Activated CD4-positive, alpha-beta memory T cell treated with anti-CD3 and anti-CD28 coated beads for 36 hours (primary cell): ENCODE data around the gene CA10. TPM values are rescaled to one million over a fixed set of nuclear protein-coding genes. Genes with fewer than 3 reads are reported as not detected.

Experiments used
- CTCF ChIA-PET: fragments of 350-600 bp; sonication (Branson Sonifier 250); formaldehyde crosslinking; loops from one replicate; lab custom pipeline; 2021; ENCODE audit warnings: antibody characterized with exemption, inconsistent platforms; lab: Charles Lee
- POLR2A ChIA-PET: fragments of 350-600 bp; sonication (Branson Sonifier 250); formaldehyde crosslinking; loops from one replicate; lab custom pipeline; 2021; ENCODE audit warnings: antibody characterized with exemption; lab: Charles Lee
- DNase-seq: peaks from one replicate; pipeline ENCODE4 v3.0.0-alpha.2; 2020
- H3K27ac Mint-ChIP-seq: one replicate; pipeline ENCODE4 v1.8.0; 2021; ENCODE audit warnings: mixed read lengths
- H3K27me3 Mint-ChIP-seq: one replicate; pipeline ENCODE4 v1.8.0; 2021; ENCODE audit warnings: mixed read lengths
- H3K36me3 Mint-ChIP-seq: one replicate; pipeline ENCODE4 v1.8.0; 2021; ENCODE audit warnings: mixed read lengths
- H3K4me1 Mint-ChIP-seq: one replicate; pipeline ENCODE4 v1.8.0; 2021; ENCODE audit warnings: low read depth, mixed read lengths
- H3K4me3 Mint-ChIP-seq: one replicate; pipeline ENCODE4 v1.8.0; 2021; ENCODE audit warnings: mild to moderate bottlenecking, mixed read lengths
- H3K9me3 Mint-ChIP-seq: one replicate; pipeline ENCODE4 v1.8.0; 2021; ENCODE audit warnings: mixed read lengths
- intact Hi-C: fragments of 100-400 bp; cut with micrococcal nuclease; formaldehyde crosslinking; loops from one replicate; pipeline ENCODE4 v1.15.1; 2023
- total RNA-seq, 2 experiments: library from RNA; stranded (reverse); gene quantifications; one replicate each; pipeline ENCODE4 v1.2.3, GENCODE V29; 2021

The CA10 gene
- total RNA-seq, 2 experiments from 2014 or later: not detected

DNA sequence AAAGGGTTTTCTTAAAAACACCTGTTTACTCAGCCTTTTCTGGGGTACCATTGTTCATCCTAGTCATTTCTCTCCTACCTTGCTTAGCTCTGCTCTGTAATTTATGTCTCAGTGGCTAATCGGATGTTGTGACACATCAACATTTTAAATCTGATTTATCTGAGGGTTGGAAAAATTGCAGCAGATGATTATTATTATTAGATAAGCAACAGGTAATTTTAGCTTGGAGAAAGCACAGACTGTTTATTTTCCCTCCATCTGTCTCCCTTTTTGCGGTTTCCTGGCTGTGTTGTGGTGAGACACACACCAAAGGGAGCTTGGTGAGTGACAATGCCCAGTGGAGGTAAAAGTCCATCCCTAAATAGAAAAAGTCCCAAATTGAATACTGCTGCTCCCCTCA is 508.3 kb downstream of the CA10 start:
- POLR2A ChIA-PET: no interaction called here
- H3K4me3 Mint-ChIP-seq: no peak overlapping the region
- no peak overlapping the region for H3K27ac Mint-ChIP-seq
- H3K36me3 Mint-ChIP-seq: no peaks in the 10 kb centered on the region
- H3K4me1 Mint-ChIP-seq: no peaks in the 10 kb centered on the region
- H3K9me3 Mint-ChIP-seq: no peaks in the 10 kb centered on the region
- DNase-seq: no peak
- CTCF ChIA-PET: interaction anchor here (0.6 to 1.2 kb wide), 2 partner anchors 54 to 189 kb away, joined by 3 read pairs; no protein-coding TSS in a partner anchor
- intact Hi-C loops: no loop called here
- peaks cover 25% of the 10 kb centered on the region for H3K27me3 Mint-ChIP-seq

- Mint-ChIP-seq H3K4me3 (no peak overlapping the region), H3K27ac (no peak overlapping the region), H3K27me3 (peaks cover 31% of the 10 kb centered on the region), H3K4me1 (no peaks in the 10 kb centered on the region), H3K36me3 (no peaks in the 10 kb centered on the region), H3K9me3 (no peaks in the 10 kb centered on the region)
- CTCF ChIA-PET: no interaction called here
- POLR2A ChIA-PET: no interaction called here
- intact Hi-C loops: no loop called here
- DNase-seq: no peak
Measured at GRCh38 chr17:51647826-51648225, 510.7 kb downstream of the CA10 start.

GRCh38 chr17:51647067-51647466 is 511.4 kb downstream of the CA10 start:
- ChIA-PET CTCF (no interaction called here), POLR2A (no interaction called here)
- H3K27ac Mint-ChIP-seq: no peak overlapping the region
- no peaks in the 10 kb centered on the region for H3K36me3 Mint-ChIP-seq
- peaks cover 28% of the 10 kb centered on the region for H3K27me3 Mint-ChIP-seq
- H3K9me3 Mint-ChIP-seq: no peaks in the 10 kb centered on the region
- intact Hi-C loops: no loop called here
- DNase-seq: no peak
- H3K4me3 Mint-ChIP-seq: no peak overlapping the region
- no peaks in the 10 kb centered on the region for H3K4me1 Mint-ChIP-seq

DNA sequence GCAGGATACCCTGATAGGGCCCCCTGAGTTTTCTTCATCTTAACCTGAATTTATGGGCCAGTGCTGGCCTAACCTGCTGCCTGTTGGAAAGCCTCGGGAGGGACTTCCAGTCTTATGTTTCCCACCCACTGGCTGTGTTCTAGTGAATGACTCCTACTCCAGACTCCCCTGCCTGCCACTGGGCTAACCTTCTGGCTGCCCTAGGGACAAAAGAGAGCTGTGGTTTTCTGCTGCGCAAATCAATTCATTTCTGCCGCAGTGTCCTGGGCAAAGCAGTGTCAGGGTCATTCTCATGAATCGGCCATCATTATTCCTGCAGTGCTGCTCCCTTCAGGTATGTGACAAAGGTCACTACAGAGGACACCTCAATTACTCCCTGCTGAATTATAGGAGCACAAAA is 512.0 kb downstream of the CA10 start:
- Mint-ChIP-seq H3K9me3 (no peaks in the 10 kb centered on the region), H3K27ac (no peak overlapping the region), H3K4me1 (no peaks in the 10 kb centered on the region), H3K36me3 (no peaks in the 10 kb centered on the region), H3K27me3 (peaks cover 28% of the 10 kb centered on the region), H3K4me3 (no peak overlapping the region)
- ChIA-PET CTCF (no interaction called here), POLR2A (no interaction called here)
- intact Hi-C loops: no loop called here
- no peak for DNase-seq

DNA sequence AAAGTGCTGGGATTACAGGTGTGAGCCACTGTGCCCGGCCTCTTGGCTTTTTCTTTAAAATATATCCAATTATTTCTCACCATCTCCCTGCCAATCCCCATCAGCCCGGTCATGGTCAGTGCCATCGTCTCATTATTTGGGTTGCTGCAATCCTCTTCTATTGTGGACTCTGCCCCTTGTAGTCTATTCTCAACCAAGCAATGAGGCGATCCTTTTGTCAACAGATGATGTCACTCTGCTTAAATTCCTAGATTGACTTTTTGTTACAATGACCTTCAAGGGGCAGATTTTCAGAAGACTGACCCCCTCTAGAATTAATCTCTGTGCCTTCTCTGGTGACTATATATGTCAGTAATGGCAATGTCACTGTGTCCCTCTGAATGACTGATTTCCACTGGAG is 513.5 kb downstream of the CA10 start:
- Mint-ChIP-seq H3K9me3 (no peaks in the 10 kb centered on the region), H3K4me1 (no peaks in the 10 kb centered on the region), H3K36me3 (no peaks in the 10 kb centered on the region), H3K27ac (no peak overlapping the region), H3K27me3 (peaks cover 24% of the 10 kb centered on the region), H3K4me3 (no peak overlapping the region)
- CTCF ChIA-PET: no interaction called here
- POLR2A ChIA-PET: no interaction called here
- DNase-seq: no peak
- intact Hi-C loops: no loop called here

DNA sequence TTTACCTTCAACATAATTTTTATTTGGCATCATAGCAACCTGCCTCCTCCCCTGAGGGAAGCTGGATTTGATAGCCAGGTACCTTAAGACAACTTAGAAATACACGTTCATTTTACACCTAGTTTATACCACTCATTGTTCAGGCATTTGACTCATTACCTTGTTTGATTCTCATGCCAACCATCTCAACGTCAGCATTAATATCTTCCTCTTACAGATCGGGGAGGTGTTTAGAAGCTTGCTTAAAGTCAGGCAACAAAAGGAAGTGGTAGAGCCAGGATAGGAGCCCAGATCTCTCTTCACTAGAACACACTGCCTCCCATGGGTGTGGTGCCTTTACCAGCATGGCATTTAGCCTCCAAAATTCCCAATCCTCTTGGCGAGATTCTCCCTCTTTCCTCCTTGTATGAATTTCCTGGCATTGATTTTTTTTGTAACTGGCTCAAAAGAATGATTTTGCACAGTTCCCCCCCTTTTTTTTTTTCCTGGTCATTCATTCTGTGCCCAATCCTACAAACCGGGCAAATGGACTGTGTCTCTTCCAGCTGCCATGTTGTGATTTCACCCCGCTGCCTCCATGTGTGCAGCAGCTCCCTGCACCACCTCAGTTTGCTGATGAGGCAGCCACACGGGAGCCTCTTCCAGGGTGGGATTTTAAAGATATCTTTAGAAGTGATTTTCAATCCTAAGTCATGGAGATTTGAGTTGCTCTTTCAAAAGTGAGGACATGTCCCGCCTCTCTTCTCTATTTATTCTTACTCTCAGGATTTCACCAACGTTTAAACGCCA is 514.6 kb downstream of the CA10 start:
- no peaks in the 10 kb centered on the region for H3K9me3 Mint-ChIP-seq
- peaks cover 21% of the 10 kb centered on the region for H3K27me3 Mint-ChIP-seq
- no peak for DNase-seq
- H3K36me3 Mint-ChIP-seq: no peaks in the 10 kb centered on the region
- ChIA-PET CTCF (no interaction called here), POLR2A (no interaction called here)
- intact Hi-C loops: no loop called here
- H3K27ac Mint-ChIP-seq: no peak overlapping the region
- no peaks in the 10 kb centered on the region for H3K4me1 Mint-ChIP-seq
- no peak overlapping the region for H3K4me3 Mint-ChIP-seq

GRCh38 chr17:51642029-51642428 is 516.5 kb downstream of the CA10 start:
- CTCF ChIA-PET: no interaction called here

GRCh38 chr17:51640108-51640622 is 518.3 kb downstream of the CA10 start:
- Mint-ChIP-seq H3K27me3 (peaks cover 12% of the 10 kb centered on the region), H3K4me1 (no peaks in the 10 kb centered on the region), H3K36me3 (no peaks in the 10 kb centered on the region), H3K27ac (no peak overlapping the region), H3K4me3 (no peak overlapping the region), H3K9me3 (no peaks in the 10 kb centered on the region)
- intact Hi-C loops: no loop called here
- CTCF ChIA-PET: interaction anchor here (0.6 to 2.9 kb wide), 7 partner anchors 11 to 343 kb away, joined by 3 to 19 read pairs (median 3); no protein-coding TSS in a partner anchor
- POLR2A ChIA-PET: no interaction called here
- peak; percentile 19 for DNase-seq

More at GRCh38 chr17:51642029-51642428, 516.5 kb downstream of the CA10 start:
- H3K27me3 Mint-ChIP-seq: peaks cover 14% of the 10 kb centered on the region
- no peak overlapping the region for H3K4me3 Mint-ChIP-seq
- no peaks in the 10 kb centered on the region for H3K36me3 Mint-ChIP-seq
- POLR2A ChIA-PET: interaction anchor here (0.7 kb wide), 1 partner anchor 20 kb away, joined by 7 read pairs; no protein-coding TSS in a partner anchor
- DNase-seq: no peak
- H3K4me1 Mint-ChIP-seq: no peaks in the 10 kb centered on the region
- H3K9me3 Mint-ChIP-seq: no peaks in the 10 kb centered on the region
- H3K27ac Mint-ChIP-seq: no peak overlapping the region
- intact Hi-C loops: no loop called here

DNA sequence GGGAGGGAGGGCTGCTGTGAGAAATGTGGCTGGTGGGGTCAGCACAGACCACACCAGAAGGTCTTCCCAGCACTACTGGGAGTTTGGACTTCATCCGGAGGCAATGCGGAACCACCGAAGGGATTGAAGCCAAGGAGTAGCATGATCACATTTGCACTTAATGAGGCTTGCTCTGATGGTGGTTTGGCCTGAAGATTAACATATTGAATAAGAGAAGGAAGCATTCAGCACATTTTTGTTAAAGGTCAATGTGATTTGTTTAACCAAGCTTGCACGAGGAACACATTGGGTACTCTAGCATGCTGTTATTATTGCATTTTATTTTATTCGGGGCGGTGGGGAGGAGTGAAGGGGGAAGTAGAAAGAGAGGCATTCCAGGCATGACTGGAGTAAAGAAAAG is 519.5 kb downstream of the CA10 start:
- peaks cover 6% of the 10 kb centered on the region for H3K27me3 Mint-ChIP-seq
- H3K4me1 Mint-ChIP-seq: no peaks in the 10 kb centered on the region
- POLR2A ChIA-PET: no interaction called here
- H3K27ac Mint-ChIP-seq: no peak overlapping the region
- H3K4me3 Mint-ChIP-seq: no peak overlapping the region
- no peaks in the 10 kb centered on the region for H3K9me3 Mint-ChIP-seq
- no peaks in the 10 kb centered on the region for H3K36me3 Mint-ChIP-seq
- CTCF ChIA-PET: interaction anchor here (1.1 to 2.9 kb wide), 3 partner anchors 13 to 267 kb away, joined by 3 to 19 read pairs (median 3); no protein-coding TSS in a partner anchor
- DNase-seq: no peak
- intact Hi-C loops: no loop called here

DNA sequence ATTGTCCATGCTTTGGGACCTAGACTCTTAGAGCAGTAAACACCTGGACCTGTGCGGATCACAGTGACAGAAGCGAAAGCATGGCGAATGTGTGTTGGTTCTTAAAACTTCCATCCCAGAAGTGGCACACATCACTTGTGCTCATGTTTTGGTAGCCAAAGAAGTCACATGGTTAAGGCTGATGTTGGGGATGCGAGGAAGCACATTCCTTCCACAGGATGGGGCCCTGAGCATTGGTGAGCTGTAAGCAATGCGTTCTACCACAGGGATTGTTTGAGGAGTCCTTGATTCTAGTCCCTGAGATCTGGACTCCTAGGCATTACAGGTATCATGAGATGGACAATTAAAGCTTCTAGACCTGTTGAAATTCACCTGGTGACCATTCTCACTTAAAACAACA is 522.2 kb downstream of the CA10 start:
- Mint-ChIP-seq H3K4me1 (no peaks in the 10 kb centered on the region), H3K9me3 (no peaks in the 10 kb centered on the region), H3K27me3 (peaks cover 1% of the 10 kb centered on the region), H3K4me3 (no peak overlapping the region), H3K27ac (no peak overlapping the region), H3K36me3 (no peaks in the 10 kb centered on the region)
- ChIA-PET CTCF (interaction anchor here (0.6 kb wide), 1 partner anchor 265 kb away, joined by 3 read pairs; no protein-coding TSS in a partner anchor), POLR2A (no interaction called here)
- DNase-seq: no peak
- intact Hi-C loops: no loop called here

DNA sequence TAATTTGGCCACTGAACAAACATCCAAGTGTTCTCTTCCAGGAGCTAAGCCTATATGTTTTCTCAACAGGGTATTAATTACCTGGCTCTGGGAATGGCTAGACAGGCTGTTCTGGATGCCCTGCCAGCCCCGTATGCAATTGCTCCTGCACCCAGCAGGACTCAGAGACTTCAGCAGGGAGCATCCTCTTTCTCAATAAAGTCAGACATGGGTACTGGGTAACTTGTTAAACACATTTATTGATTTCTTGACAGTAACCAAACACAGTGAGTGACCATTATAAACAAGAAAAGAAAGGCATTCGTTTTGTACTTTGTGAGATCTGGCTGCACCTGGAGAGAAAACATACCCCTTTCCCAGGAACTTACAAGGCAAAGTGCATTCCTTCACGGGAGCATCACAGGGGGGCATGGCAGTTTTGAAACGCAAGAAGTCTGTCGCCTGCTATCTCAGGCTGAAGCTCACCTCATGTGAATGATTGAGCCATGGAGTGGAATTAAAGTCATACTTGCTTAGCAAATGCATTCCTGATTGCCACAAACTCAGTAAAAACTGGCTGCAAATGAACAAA is 528.3 kb downstream of the CA10 start:
- CTCF ChIA-PET: interaction anchor here (1.0 kb wide), 1 partner anchor 11 kb away, joined by 3 read pairs; no protein-coding TSS in a partner anchor
- Mint-ChIP-seq H3K4me1 (no peaks in the 10 kb centered on the region), H3K9me3 (no peaks in the 10 kb centered on the region), H3K27me3 (peaks cover 2% of the 10 kb centered on the region), H3K36me3 (no peaks in the 10 kb centered on the region), H3K4me3 (no peak overlapping the region), H3K27ac (no peak overlapping the region)
- POLR2A ChIA-PET: no interaction called here
- intact Hi-C loops: no loop called here
- no peak for DNase-seq

- ChIA-PET POLR2A (no interaction called here), CTCF (no interaction called here)
- Mint-ChIP-seq H3K4me3 (no peak overlapping the region), H3K4me1 (no peaks in the 10 kb centered on the region), H3K9me3 (no peaks in the 10 kb centered on the region), H3K27me3 (peaks cover 2% of the 10 kb centered on the region), H3K27ac (no peak overlapping the region), H3K36me3 (no peaks in the 10 kb centered on the region)
- intact Hi-C loops: no loop called here
- no peak for DNase-seq
Measured at GRCh38 chr17:51629232-51629631, 529.3 kb downstream of the CA10 start.
